GM18907 (cell line): ENCODE results near the gene SEZ6.

Experiments used
- ATAC-seq: cut with Tn5 transposase; IDR thresholded peaks from one replicate; pipeline ENCODE4 v1.9.1; 2021; ENCODE audit warnings: mild to moderate bottlenecking, moderate library complexity; ENCODE audit not compliant: unreplicated experiment

The SEZ6 gene

GRCh38 chr17:29036584-29036983 is 30.8 kb upstream of the SEZ6 start:
- no peak for ATAC-seq

- ATAC-seq: no peak
Measured at GRCh38 chr17:29034510-29034909, 28.7 kb upstream of the SEZ6 start.

- ATAC-seq: no peak
Measured at GRCh38 chr17:29032857-29033197, 27.0 kb upstream of the SEZ6 start.

- ATAC-seq: no peak
Measured at GRCh38 chr17:29032013-29032856, 26.4 kb upstream of the SEZ6 start.

GRCh38 chr17:29031488-29031887 is 25.7 kb upstream of the SEZ6 start:
- no peak for ATAC-seq

GRCh38 chr17:29024316-29024952 is 18.6 kb upstream of the SEZ6 start:
- no peak for ATAC-seq

- no peak for ATAC-seq
Measured at GRCh38 chr17:29022074-29022473, 16.2 kb upstream of the SEZ6 start.

GRCh38 chr17:29021226-29021625 is 15.4 kb upstream of the SEZ6 start:
- no peak for ATAC-seq

GRCh38 chr17:29020576-29020975 is 14.7 kb upstream of the SEZ6 start:
- ATAC-seq: no peak

GRCh38 chr17:29019475-29020181 is 13.8 kb upstream of the SEZ6 start:
- no peak for ATAC-seq

- ATAC-seq: no peak
Measured at GRCh38 chr17:29018788-29019474, 13.1 kb upstream of the SEZ6 start.

GRCh38 chr17:29016345-29017210 is 10.7 kb upstream of the SEZ6 start:
- ATAC-seq: no peak

- no peak for ATAC-seq
Measured at GRCh38 chr17:29014716-29015115, 8.9 kb upstream of the SEZ6 start.

- no peak for ATAC-seq
Measured at GRCh38 chr17:29012535-29012934, 6.7 kb upstream of the SEZ6 start.

- ATAC-seq: no peak
Measured at GRCh38 chr17:29010586-29010985, 4.8 kb upstream of the SEZ6 start.

- no peak for ATAC-seq
Measured at GRCh38 chr17:29010129-29010528, 4.3 kb upstream of the SEZ6 start.

GRCh38 chr17:29008591-29008990 is 2.8 kb upstream of the SEZ6 start:
- no peak for ATAC-seq

- no peak for ATAC-seq
Measured at GRCh38 chr17:29007860-29008455, 2.1 kb upstream of the SEZ6 start.

- no peak for ATAC-seq
Measured at GRCh38 chr17:29007456-29007855, 1.6 kb upstream of the SEZ6 start.

GRCh38 chr17:29004081-29004692 is 1.6 kb downstream of the SEZ6 start:
- no peak for ATAC-seq
